A549 (cell line): ENCODE data around the gene COPB1. TPM values are rescaled to one million over a fixed set of nuclear protein-coding genes. Genes with fewer than 3 reads are reported as not detected.

Experiments used
- ATAC-seq, 2 experiments: fragments of 200-7000 bp in 1 of 2; fragments of >200 bp in 1 of 2; cut with Nextera tagmentation in 1 of 2; cut with Tn5 transposase in 1 of 2; 3 replicates each; pipeline versions ENCODE4 v1.8.0 to v1.9.1; 2018 to 2020; ENCODE audit warnings: mild to moderate bottlenecking in 1 of 2, moderate library complexity in 1 of 2
- CTCF ChIA-PET: fragments of 300-600 bp; sonication (Branson Sonifier 250); formaldehyde crosslinking; extraction: SDS; loops from one replicate; lab custom pipeline; 2021; ENCODE audit warnings: antibody characterized with exemption, inconsistent platforms; lab: Yijun Ruan, JAX
- POLR2A ChIA-PET: fragments of 350-600 bp; formaldehyde crosslinking; extraction: SDS; loops from one replicate; lab custom pipeline; 2021; ENCODE audit warnings: antibody characterized with exemption, inconsistent platforms; lab: Yijun Ruan, JAX
- DNase-seq, 2 experiments: peaks; one replicate each; pipeline versions ENCODE4 v3.0.0 to v3.0.0-alpha.2; 2011 to 2016; ENCODE audit warnings: low read depth in 1 of 2, low spot score in 1 of 2
- FAIRE-seq: peaks from 2 replicates; lab custom pipeline; 2011; peaks lifted over from hg19 to GRCh38; lab: Jason Lieb, UNC
- H3K27ac ChIP-seq, 2 experiments: fragments of >200 bp; sonication (Bioruptor Twin); formaldehyde crosslinking; 3 replicates each; pipeline ENCODE4 v1.5.1; 2016 to 2017
- H3K4me1 ChIP-seq: fragments of >200 bp; sonication (Bioruptor Twin); formaldehyde crosslinking; 3 replicates; pipeline ENCODE4 v1.6.1; 2016
- H3K4me2 ChIP-seq: fragments of >200 bp; sonication (Bioruptor Twin); formaldehyde crosslinking; 3 replicates; pipeline ENCODE4 v1.6.1; 2016
- H3K4me3 ChIP-seq: fragments of >200 bp; sonication (Bioruptor Twin); formaldehyde crosslinking; 3 replicates; pipeline ENCODE4 v1.5.1; 2016
- H3K9me3 ChIP-seq: fragments of >200 bp; sonication (Bioruptor Twin); formaldehyde crosslinking; 3 replicates; pipeline ENCODE4 v1.6.1; 2016
- BHLHE40 ChIP-seq: IDR thresholded peaks from 2 replicates; pipeline ENCODE4 v1.6.1; 2012; ENCODE audit warnings: low read depth, low read length, inconsistent platforms
- CEBPB ChIP-seq, 2 experiments: fragments of >200 bp in 1 of 2; sonication (Bioruptor Twin) in 1 of 2; formaldehyde crosslinking in 1 of 2; IDR thresholded peaks; 2 replicates each; pipeline ENCODE4 v1.6.1; 2012 to 2016
- CTCF ChIP-seq: fragments of >200 bp; sonication (Bioruptor Twin); formaldehyde crosslinking; IDR thresholded peaks from 3 replicates; pipeline ENCODE4 v1.5.1; 2016
- ESRRA ChIP-seq: fragments of 150-350 bp; IDR thresholded peaks from 2 replicates; pipeline ENCODE4 v1.6.1; 2014; ENCODE audit warnings: mild to moderate bottlenecking, low read length, borderline replicate concordance
- FOSB ChIP-seq: fragments of 250-450 bp; sonication (Bioruptor Pico); IDR thresholded peaks from 2 replicates; pipeline ENCODE4 v1.5.0; 2020; ENCODE audit warnings: mild to moderate bottlenecking, moderate library complexity
- HDAC2 ChIP-seq: fragments of 200-600 bp; sonication (generic); IDR thresholded peaks from 2 replicates; pipeline ENCODE4 v1.6.1; 2016
- HEYL ChIP-seq: fragments of 250-450 bp; sonication (Bioruptor Pico); IDR thresholded peaks from 2 replicates; pipeline ENCODE4 v1.8.0; 2021; ENCODE audit warnings: mild to moderate bottlenecking, moderate library complexity
- KDM5A ChIP-seq: fragments of 200-600 bp; sonication (generic); IDR thresholded peaks from 2 replicates; pipeline ENCODE4 v1.6.1; 2016; ENCODE audit warnings: antibody characterized with exemption, mild to moderate bottlenecking
- MAX ChIP-seq: IDR thresholded peaks from 2 replicates; pipeline ENCODE4 v1.6.1; 2012
- MYC ChIP-seq: IDR thresholded peaks from 2 replicates; pipeline ENCODE4 v1.6.1; 2012; ENCODE audit warnings: mild to moderate bottlenecking, inconsistent platforms, low read length, improper control_type of control experiment, borderline replicate concordance
- NPAS2 ChIP-seq: fragments of 250-450 bp; sonication (Bioruptor Pico); IDR thresholded peaks from 2 replicates; pipeline ENCODE4 v1.8.0; 2022; ENCODE audit warnings: mild to moderate bottlenecking, moderate library complexity, borderline replicate concordance
- NR3C1 ChIP-seq: fragments of >200 bp; sonication (Bioruptor Twin); formaldehyde crosslinking; IDR thresholded peaks from 3 replicates; pipeline ENCODE4 v1.6.1; 2017
- POLR2A ChIP-seq: IDR thresholded peaks from 2 replicates; pipeline ENCODE4 v1.6.1; 2012; ENCODE audit warnings: mild to moderate bottlenecking, low read length
- POLR2AphosphoS2 ChIP-seq: conservative IDR thresholded peaks from 2 replicates; pipeline ENCODE4 v1.6.1; 2012; ENCODE audit warnings: low read length, improper control_type of control experiment, inconsistent platforms
- RAD21 ChIP-seq, 2 experiments: fragments of >200 bp in 1 of 2; sonication (Bioruptor Twin) in 1 of 2; formaldehyde crosslinking in 1 of 2; IDR thresholded peaks in 1 of 2; conservative IDR thresholded peaks in 1 of 2; 2 replicates in 1 of 2; 3 replicates in 1 of 2; pipeline ENCODE4 v1.6.1; 2012 to 2018; ENCODE audit warnings: inconsistent platforms in 1 of 2
- RFX5 ChIP-seq: fragments of 450-650 bp; IDR thresholded peaks from 2 replicates; pipeline ENCODE4 v1.7.1; 2014; ENCODE audit warnings: antibody characterized with exemption, mild to moderate bottlenecking, moderate library complexity
- RNF2 ChIP-seq: fragments of 200-600 bp; sonication (generic); IDR thresholded peaks from 2 replicates; pipeline ENCODE4 v1.6.1; 2016; ENCODE audit warnings: low read depth, mild to moderate bottlenecking, antibody characterized with exemption, moderate library complexity, borderline replicate concordance
- TFCP2L1 ChIP-seq: fragments of 250-450 bp; sonication (Bioruptor Pico); IDR thresholded peaks from 2 replicates; pipeline ENCODE4 v1.5.0; 2021; ENCODE audit warnings: mild to moderate bottlenecking
- TP53 ChIP-seq: fragments of 250-450 bp; sonication (Bioruptor Pico); IDR thresholded peaks from 2 replicates; pipeline ENCODE4 v1.5.0; 2021; ENCODE audit warnings: mild to moderate bottlenecking, moderate library complexity
- ZFP36 ChIP-seq: fragments of 450-650 bp; IDR thresholded peaks from 2 replicates; pipeline ENCODE4 v1.6.1; 2014; ENCODE audit warnings: borderline replicate concordance; ENCODE audit not compliant: partially characterized antibody
- ZSCAN20 ChIP-seq: fragments of 250-450 bp; sonication (Bioruptor Pico); IDR thresholded peaks from 2 replicates; pipeline ENCODE4 v1.8.0; 2022; ENCODE audit warnings: mild to moderate bottlenecking, moderate library complexity
- WGBS: methylation state at CpG from one replicate; pipeline ENCODE4 v1.1.6; 2017; ENCODE audit errors: missing lambda C conversion rate; 5-methylcytosine and 5-hydroxymethylcytosine counted together
- polyA plus RNA-seq, 4 experiments: library from polyadenylated mRNA; depleted of rRNA in 3 of 4; stranded (reverse); fragments of >200 nt; fragmentation: RNase III in 1 of 4; extraction: RNeasy Plus Mini Kit Qiagen cat#74134 plus additional on column Dnase treatment in 1 of 4; gene quantifications; 2 replicates in 3 of 4; 3 replicates in 1 of 4; pipeline ENCODE4 v1.2.3, GENCODE V29; 2011 to 2017
- TF ChIP-seq, protein P1 (sequence below): fragments of 200-600 bp; sonication (generic); IDR thresholded peaks from 2 replicates; pipeline ENCODE4 v1.6.1; 2016; ENCODE audit warnings: antibody characterized with exemption, mild to moderate bottlenecking, moderate library complexity
- TF ChIP-seq, protein P2 (sequence below): fragments of 150-350 bp; IDR thresholded peaks from 2 replicates; pipeline ENCODE4 v1.6.1; 2014; ENCODE audit warnings: low read depth, mild to moderate bottlenecking, low read length
- TF ChIP-seq, protein P3 (sequence below): fragments of >200 bp; sonication (Bioruptor Twin); formaldehyde crosslinking; IDR thresholded peaks from 3 replicates; pipeline ENCODE4 v1.6.1; 2016
- TF ChIP-seq, protein P4 (sequence below): IDR thresholded peaks from 2 replicates; pipeline ENCODE4 v1.6.1; 2012; ENCODE audit warnings: low read depth, borderline replicate concordance

COPB1 gene
- polyA plus RNA-seq, 2 of the 4 experiments (the other 2 are of a cell fraction), result 128 to 232 TPM

DNA sequence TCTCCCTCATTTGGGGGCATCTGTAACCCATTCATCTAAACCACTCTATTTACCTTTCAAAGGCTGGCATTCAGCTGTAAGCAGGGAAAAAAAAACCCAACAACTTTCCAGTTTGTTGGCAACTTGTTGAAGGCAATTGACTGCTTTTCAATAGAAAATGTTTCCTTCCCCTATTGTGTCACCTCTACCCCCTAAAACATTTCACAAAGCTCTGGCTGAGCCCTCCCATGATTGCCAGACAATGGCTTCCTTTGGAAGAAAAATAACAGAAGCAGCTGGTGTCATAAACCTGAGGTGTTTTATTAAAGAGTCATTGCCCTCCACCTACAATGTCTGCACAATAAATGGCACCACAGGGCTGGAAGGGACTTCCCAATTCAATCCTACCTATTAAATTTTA is 42.7 kb upstream of the COPB1 start (continued):
- TF ChIP-seq, protein P1, sequence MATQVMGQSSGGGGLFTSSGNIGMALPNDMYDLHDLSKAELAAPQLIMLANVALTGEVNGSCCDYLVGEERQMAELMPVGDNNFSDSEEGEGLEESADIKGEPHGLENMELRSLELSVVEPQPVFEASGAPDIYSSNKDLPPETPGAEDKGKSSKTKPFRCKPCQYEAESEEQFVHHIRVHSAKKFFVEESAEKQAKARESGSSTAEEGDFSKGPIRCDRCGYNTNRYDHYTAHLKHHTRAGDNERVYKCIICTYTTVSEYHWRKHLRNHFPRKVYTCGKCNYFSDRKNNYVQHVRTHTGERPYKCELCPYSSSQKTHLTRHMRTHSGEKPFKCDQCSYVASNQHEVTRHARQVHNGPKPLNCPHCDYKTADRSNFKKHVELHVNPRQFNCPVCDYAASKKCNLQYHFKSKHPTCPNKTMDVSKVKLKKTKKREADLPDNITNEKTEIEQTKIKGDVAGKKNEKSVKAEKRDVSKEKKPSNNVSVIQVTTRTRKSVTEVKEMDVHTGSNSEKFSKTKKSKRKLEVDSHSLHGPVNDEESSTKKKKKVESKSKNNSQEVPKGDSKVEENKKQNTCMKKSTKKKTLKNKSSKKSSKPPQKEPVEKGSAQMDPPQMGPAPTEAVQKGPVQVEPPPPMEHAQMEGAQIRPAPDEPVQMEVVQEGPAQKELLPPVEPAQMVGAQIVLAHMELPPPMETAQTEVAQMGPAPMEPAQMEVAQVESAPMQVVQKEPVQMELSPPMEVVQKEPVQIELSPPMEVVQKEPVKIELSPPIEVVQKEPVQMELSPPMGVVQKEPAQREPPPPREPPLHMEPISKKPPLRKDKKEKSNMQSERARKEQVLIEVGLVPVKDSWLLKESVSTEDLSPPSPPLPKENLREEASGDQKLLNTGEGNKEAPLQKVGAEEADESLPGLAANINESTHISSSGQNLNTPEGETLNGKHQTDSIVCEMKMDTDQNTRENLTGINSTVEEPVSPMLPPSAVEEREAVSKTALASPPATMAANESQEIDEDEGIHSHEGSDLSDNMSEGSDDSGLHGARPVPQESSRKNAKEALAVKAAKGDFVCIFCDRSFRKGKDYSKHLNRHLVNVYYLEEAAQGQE, result no peak
- TF ChIP-seq BHLHE40 (no peak), NR3C1 (no peak), RFX5 (no peak), TFCP2L1 (CRISPR knock-in tag) (no peak), KDM5A (no peak), RNF2 (no peak), RAD21 (conservative IDR thresholded peaks at IDR 0.05 in 1 of 2, IDR thresholded peaks at IDR 0.05 in 1 of 2) (no peak), HDAC2 (no peak)
- TF ChIP-seq, all 56 proteins: peak for 0

GRCh38 chr11:14541192-14541947 is 41.8 kb upstream of the COPB1 start:
- H3K4me3 ChIP-seq, result no peak overlapping the region
- H3K27ac ChIP-seq, result peak overlapping the region in 1 of 2 experiments; percentile 21; a peak in 1 of 6 replicates
- FAIRE-seq (no peak), ATAC-seq (no peak; a peak in 2 of 6 replicates), DNase-seq (no peak)
- WGBS, result 64% methylated on average over 6 of the region's 6 CpGs
- TF ChIP-seq HEYL (CRISPR knock-in tag), result no peak
- no peak for TF ChIP-seq KDM5A
- no peak for TF ChIP-seq ZFP36
- TF ChIP-seq, protein P2, sequence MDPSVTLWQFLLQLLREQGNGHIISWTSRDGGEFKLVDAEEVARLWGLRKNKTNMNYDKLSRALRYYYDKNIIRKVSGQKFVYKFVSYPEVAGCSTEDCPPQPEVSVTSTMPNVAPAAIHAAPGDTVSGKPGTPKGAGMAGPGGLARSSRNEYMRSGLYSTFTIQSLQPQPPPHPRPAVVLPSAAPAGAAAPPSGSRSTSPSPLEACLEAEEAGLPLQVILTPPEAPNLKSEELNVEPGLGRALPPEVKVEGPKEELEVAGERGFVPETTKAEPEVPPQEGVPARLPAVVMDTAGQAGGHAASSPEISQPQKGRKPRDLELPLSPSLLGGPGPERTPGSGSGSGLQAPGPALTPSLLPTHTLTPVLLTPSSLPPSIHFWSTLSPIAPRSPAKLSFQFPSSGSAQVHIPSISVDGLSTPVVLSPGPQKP, result no peak
- ChIA-PET CTCF (interaction anchor here (1.1 to 1.3 kb wide), 2 partner anchors 10 to 103 kb away, joined by 3 to 5 read pairs; partner anchors contain the start of gene PDE3B), POLR2A (no interaction called here)
- H3K9me3 ChIP-seq, result no peaks in the 10 kb centered on the region
- H3K4me1 ChIP-seq, result peaks cover 4% of the 10 kb centered on the region; the same call in 2 of the 3 replicates
- H3K4me2 ChIP-seq, result no peak overlapping the region; the same call in 2 of the 3 replicates

- DNase-seq (no peak), FAIRE-seq (no peak), ATAC-seq (peak; percentile 67 to 73; a peak in 4 of 6 replicates)
- CTCF ChIA-PET, result interaction anchor here (1.6 kb wide), 1 partner anchor 250 kb away, joined by 5 read pairs; no protein-coding TSS in a partner anchor
- TF ChIP-seq CTCF (no peak), ZSCAN20 (CRISPR knock-in tag) (no peak), TP53 (no peak), MYC (no peak), MAX (no peak), ESRRA (no peak), RFX5 (no peak), NPAS2 (CRISPR knock-in tag) (no peak), HDAC2 (no peak), FOSB (CRISPR knock-in tag) (no peak), POLR2AphosphoS2 (no peak), POLR2A (no peak), CEBPB (IDR thresholded peaks at IDR 0.05) (no peak)
- TF ChIP-seq, protein P3, sequence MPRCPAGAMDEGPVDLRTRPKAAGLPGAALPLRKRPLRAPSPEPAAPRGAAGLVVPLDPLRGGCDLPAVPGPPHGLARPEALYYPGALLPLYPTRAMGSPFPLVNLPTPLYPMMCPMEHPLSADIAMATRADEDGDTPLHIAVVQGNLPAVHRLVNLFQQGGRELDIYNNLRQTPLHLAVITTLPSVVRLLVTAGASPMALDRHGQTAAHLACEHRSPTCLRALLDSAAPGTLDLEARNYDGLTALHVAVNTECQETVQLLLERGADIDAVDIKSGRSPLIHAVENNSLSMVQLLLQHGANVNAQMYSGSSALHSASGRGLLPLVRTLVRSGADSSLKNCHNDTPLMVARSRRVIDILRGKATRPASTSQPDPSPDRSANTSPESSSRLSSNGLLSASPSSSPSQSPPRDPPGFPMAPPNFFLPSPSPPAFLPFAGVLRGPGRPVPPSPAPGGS, result no peak
- TF ChIP-seq, protein P4, sequence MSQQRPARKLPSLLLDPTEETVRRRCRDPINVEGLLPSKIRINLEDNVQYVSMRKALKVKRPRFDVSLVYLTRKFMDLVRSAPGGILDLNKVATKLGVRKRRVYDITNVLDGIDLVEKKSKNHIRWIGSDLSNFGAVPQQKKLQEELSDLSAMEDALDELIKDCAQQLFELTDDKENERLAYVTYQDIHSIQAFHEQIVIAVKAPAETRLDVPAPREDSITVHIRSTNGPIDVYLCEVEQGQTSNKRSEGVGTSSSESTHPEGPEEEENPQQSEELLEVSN, result no peak
- no peak overlapping the region for H3K27ac ChIP-seq
- POLR2A ChIA-PET, result no interaction called here
- H3K9me3 ChIP-seq, result no peaks in the 10 kb centered on the region
- H3K4me2 ChIP-seq, result no peak overlapping the region
- H3K4me1 ChIP-seq, result peaks cover 4% of the 10 kb centered on the region; the same call in 2 of the 3 replicates
- H3K4me3 ChIP-seq, result no peak overlapping the region
- WGBS, result 70% methylated on average over 4 of the region's 4 CpGs
Observed at GRCh38 chr11:14539982-14540421, 40.4 kb upstream of the COPB1 start.
